Measurements from ENCODE around the gene DGKB.
"Not testable (repeated sequence)": the region's sequence is repeated elsewhere in the genome, so short reads cannot be mapped to it uniquely, and the experiment has no call there.

The DGKB gene

DNA sequence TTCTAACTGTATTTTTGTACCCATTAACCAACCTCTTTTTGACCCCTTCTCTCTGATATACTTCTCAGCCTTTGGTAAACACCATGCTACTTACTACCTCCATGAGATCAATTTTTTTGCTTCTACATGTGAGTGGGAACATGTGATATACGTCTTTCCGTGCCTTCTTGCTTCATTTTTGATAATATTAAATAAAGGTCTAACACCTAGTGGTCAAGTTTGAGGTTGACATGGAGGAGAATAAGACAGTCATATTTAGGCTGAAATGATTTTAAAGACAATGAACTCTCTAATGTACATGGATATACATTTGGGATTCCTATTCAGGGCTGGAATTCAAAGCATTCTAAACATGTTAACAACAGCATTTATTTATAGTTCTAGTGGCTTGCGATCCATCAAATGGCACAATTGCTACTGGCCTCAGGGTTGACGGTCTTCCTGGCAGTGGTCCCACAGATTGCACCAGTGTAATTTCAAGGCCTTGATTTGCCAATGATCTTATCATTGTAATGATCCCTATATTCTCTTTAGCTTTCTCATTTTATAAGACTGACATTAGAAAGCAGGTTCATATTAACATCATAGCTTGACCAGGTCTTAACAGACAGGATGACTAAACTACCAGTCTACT lies 597.2 kb downstream of the DGKB start:
- DNase-seq (ENCODE audit: low read depth in 2 of 3, low spot score in 2 of 3): no peak

DNA sequence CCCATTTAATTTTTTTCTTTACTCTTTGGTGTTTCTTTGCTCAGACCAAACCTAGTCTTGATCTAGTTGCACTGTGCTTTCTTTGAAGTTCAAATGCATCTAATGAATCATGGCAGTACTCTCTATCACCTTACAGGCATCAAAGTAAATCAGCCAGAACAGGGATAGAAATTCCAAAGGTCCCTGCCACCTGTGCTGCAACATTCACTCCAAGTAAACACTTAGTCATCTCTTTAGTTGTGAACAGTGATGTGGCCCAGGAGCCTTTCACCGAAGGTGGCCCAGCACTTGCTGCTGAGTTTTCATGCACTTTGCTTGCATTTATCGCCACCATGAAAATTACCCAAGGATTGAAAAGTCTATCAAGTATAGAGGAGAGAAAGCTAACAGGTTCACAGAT lies 599.0 kb downstream of the DGKB start:
- no peak for DNase-seq (ENCODE audit: low read depth in 2 of 3, low spot score in 2 of 3)

DNA sequence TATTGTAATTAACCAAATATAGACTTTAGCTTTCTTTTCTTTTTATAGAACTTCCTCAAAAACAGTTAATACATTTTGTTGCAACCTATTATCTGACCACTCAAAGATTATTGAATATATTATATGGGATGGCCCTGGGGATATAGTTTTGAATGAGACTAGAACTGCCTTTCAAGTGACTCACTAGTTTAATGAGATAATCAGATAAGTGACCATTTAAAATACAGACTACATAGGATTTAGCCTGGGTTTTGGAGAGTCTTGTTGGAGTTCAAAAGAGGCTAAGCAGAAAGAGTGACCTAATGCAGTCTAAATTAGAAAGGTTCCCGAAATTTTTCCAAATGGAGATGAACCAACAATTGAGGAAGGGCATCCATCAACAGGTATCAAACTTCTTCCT lies 607.9 kb downstream of the DGKB start:
- DNase-seq (ENCODE audit: low read depth in 2 of 3, low spot score in 2 of 3): no peak

DNA sequence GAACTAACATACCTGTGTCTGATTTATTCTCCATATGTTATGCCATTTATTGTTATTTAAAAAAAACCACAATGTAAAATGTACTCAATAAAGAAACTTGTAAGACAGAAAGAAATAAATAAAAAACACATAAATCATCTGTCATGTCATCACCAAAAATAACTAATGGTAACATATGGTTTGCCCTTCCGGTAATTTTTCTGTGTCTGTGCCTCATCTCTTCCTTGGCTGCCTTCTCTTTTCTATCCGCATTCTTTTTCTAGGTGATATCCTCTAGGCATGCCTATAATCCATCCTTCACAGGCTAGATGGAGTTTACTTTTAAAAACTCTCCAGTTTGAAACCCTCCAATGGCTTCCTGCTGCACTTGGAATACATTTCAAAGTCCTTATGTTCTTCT lies 609.1 kb downstream of the DGKB start:
- no peak for DNase-seq (ENCODE audit: low read depth in 2 of 3, low spot score in 2 of 3)

DNA sequence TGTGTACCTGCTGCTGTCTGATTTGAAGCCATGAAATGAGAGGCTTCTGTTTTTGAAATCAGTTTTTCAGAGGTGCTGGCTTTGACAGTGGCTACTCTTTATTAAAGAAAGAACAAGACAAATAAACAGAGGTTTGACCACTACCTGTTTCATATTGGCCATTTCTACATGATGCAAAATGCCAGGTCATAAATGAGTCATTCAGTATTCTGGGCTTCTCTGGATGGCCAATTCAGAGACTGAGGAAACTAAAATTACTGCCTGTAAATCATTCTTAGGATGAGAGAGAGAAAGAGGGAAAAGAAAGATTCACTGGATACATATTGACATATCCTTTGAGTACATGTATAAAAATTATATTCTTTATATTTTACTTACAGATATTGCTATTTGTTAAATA lies 609.8 kb downstream of the DGKB start:
- no peak for DNase-seq (ENCODE audit: low read depth in 2 of 3, low spot score in 2 of 3)

DNA sequence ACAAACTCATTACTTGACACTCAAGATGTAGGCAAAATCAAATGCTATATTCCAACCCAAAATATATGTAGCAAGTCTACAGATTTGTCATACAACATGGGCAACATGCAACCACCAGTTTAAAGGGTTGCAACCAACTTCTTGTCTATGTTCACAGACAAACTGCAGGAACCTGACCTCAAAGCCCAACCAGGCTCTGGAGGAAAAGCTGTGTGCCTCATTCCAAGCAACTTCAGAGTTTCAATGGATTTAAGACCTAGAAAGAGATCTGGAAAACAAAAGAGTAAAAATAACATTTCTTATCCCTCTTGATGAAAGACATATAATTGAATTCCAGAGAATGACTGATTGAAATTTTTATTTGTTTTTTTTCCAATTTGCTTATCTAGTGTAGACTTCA lies 612.6 kb downstream of the DGKB start:
- no peak for DNase-seq (ENCODE audit: low read depth in 2 of 3, low spot score in 2 of 3)

DNA sequence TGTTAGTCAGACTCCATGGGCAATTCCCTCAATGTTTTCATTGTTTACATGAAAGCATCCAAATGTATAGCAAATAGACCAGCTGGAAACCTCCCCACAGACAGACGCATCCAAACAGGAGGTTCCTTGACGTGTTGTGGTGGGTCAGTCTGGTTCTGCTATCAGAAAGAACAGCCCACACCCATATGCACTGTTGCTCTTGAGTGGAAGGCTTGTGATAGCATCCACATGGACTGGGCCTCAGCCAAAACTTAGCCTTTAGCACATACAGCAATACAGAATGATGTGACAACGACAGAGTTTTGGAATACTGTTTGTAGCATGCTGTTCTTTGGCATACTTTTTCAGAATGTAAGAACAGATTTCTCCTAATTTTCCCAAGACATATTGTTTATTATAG lies 613.9 kb downstream of the DGKB start:
- no peak for DNase-seq (ENCODE audit: low read depth in 2 of 3, low spot score in 2 of 3)

DNA sequence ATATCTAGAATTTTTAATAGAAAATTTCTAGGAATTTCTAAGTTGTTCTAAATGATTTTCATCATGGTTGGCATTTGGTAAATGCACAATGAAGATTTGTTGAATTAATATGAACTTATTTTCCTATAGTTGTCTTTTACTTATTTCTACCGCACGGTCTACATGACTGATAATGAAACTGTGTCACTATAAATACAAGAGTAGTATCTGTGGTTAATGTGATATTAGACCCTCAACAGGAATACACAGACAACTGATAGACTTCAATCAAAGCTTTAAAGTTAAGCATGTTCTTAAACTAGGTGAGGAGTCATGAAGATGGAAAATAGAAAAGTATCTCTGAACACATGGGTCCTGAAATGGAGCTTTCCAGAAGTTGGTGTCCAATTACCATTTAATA lies 615.2 kb downstream of the DGKB start:
- DNase-seq (ENCODE audit: low read depth in 2 of 3, low spot score in 2 of 3): no peak

DNA sequence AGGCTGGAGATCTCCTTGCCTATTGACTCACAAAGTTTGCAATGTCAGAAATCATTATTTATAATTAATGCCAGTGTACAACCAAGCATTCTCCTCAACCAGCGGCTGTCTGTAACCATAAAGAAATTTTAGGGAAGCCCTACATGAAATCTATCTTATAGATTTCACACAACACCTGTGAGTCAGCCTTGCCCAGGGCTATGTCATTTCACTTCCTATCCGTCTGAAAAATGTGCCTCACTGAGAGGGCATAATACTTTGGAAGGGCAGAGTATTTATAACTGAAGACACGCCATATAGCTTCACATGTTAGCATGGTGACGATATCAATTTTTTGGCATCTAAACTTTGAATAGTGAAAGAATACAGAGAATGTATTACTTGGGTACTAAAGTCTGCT lies 616.5 kb downstream of the DGKB start:
- DNase-seq (ENCODE audit: low read depth in 2 of 3, low spot score in 2 of 3): no peak

DNA sequence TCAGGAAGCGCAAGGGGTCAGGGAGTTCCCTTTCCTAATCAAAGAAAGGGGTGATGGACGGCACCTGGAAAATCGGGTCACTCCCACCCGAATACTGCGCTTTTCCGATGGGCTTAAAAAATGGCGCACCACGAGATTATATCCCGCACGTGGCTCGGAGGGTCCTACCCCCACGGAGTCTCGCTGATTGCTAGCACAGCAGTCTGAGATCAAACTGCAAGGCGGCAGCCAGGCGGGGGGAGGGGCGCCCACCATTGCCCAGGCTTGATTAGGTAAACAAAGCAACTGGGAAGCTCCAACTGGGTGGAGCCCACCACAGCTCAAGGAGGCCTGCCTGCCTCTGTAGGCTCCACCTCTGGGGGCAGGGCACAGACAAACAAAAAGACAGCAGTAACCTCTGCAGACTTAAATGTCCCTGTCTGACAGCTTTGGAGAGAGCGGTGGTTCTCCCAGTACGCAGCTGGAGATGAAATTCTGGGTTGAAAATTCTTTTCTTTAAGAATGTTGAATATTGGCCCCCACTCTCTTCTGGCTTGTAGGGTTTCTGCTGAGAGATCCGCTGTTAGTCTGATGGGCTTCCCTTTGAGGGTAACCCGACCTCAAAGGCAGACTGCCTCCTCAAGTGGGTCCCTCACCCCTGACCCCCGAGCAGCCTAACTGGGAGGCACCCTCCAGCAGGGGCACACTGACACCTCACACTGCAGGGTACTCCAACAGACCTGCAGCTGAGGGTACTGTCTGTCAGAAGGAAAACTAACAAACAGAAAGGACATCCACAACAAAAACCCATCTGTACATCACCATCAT lies 623.3 kb downstream of the DGKB start:
- not testable (repeated sequence) for DNase-seq (ENCODE audit: low read depth in 2 of 3, low spot score in 2 of 3)

DNA sequence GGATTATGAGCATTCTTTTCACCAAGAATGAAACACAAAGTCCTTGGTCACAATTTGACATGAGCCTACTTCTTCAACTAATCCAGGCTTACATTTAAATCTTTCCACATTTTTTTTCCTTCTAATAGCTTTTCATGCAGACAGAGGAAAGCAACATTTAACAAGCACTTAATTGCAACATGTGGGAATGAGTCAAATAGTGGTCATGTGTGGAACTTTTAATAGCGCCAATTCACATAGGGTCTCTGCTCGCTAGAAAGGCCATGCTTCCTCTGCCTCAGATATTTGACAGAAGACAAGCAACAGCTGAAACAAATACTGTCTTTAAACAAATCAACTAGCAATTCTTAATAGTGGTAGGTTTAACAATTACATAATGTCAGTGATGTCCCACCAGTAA lies 627.2 kb downstream of the DGKB start:
- no peak for DNase-seq (ENCODE audit: low read depth in 2 of 3, low spot score in 2 of 3)

DNA sequence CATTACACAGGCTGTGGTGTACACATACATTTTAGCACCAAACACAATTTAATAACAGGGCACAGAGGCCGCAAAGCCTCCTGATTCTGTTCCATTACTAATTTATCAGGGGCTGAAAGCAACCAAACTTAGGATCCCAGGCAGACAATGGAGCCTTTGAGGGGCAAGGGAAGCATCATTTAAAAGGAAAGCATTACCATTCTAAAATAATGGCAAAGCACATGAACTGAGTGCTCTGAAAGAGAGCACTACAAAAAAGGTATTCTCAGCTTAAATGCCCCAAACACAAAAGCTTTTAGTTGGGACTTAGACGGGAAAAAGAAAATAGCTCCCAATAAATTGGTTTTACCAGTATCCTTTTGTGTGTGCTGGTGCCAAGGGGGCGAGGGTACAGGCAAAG lies 631.1 kb downstream of the DGKB start:
- no peak for DNase-seq (ENCODE audit: low read depth in 2 of 3, low spot score in 2 of 3)

DNA sequence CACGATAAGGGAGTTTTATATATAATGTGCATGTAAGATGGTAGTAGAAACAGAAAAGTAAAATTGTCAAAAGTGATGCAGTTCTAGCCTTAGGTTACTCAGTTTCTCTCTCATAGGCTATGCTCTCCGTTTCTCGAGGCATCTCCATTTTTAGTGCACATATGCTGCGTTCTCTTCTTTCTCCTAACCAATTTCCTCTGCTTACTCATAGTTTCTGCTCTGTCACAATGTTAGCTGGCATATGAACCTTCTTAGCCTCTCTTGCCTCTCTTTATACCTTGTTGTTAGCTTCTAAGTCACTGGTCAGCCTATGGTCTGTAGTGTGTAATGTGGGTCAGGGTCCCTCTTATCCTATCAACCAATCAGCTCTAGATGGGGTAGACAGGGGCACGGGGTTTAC lies 632.5 kb downstream of the DGKB start:
- DNase-seq (ENCODE audit: low read depth in 2 of 3, low spot score in 2 of 3): no peak

DNA sequence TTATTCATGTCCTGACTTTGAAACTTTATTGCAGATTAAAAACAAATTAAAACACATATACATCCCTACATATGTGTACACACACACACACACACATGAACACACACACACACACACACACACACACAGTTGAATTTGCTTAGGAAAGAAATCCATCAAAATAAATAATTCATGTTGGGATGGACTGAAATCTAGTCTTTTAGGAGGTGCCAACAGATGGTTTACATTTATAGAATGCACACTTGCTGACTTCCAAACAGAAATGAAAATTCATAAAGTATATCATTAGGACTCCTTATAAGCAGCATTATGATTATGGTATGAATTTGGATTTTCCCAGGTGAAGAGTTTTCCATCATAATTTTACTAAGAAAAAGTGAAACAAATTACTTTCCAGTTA lies 642.5 kb downstream of the DGKB start:
- no peak for DNase-seq (ENCODE audit: low read depth in 2 of 3, low spot score in 2 of 3)

DNA sequence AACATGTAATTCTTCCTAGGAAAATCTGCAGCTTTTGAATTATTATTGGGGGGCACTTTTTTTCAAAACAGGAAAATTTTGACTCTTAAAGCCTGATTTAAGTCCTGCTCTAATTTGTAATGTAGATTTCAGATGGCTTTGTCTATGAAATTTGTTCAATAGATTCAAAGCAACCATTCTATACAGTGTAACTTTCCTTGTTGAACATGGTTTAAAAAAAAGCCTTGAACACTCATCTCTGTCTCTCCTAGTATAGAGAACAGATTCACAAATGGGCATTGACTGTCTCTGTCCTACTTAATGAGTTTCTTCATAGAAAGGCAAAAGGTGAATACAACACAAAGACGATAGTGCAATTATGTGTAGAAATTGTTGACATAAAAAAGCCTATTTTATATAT lies 643.7 kb downstream of the DGKB start:
- no peak for DNase-seq (ENCODE audit: low read depth in 2 of 3, low spot score in 2 of 3)

DNA sequence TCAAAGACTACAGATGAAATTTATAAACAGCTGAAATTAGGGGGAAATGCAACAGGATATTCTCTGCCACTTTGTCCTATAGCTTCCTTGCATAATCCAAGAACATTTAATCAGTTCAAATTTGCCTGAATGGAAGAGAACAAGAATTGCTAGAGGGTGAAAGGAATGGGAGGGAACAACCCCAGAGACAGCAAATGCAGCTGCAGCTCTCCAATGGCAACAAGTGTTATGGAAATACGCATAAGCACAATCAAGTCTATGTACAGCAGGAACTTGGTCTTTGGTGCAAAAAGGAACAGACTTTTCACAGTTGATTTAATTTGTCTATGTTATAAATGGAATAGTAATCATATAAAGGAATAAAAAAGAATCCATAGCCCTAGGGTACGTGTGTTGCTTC lies 644.1 kb downstream of the DGKB start:
- no peak for DNase-seq (ENCODE audit: low read depth in 2 of 3, low spot score in 2 of 3)

DNA sequence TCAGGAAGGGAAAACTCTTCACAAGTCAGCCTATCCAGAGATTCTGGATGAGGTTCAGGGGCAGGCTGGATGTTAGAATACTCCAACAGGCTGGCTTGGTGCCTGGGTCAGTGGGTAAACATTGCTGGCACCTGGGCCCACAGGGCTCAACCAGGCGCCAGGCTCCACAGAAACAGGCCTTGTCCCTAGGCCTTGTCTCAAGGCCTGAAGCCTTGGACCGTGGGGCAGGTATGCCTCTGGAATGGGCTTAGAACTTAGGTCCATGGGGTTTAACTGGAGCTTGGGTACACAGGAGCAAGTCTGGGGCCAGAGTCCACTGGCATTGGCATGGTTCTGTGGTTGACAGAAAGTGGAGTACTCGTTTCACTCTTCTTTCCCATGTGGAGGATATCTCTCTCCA lies 650.1 kb downstream of the DGKB start:
- no peak for DNase-seq (ENCODE audit: low read depth in 2 of 3, low spot score in 2 of 3)

DNA sequence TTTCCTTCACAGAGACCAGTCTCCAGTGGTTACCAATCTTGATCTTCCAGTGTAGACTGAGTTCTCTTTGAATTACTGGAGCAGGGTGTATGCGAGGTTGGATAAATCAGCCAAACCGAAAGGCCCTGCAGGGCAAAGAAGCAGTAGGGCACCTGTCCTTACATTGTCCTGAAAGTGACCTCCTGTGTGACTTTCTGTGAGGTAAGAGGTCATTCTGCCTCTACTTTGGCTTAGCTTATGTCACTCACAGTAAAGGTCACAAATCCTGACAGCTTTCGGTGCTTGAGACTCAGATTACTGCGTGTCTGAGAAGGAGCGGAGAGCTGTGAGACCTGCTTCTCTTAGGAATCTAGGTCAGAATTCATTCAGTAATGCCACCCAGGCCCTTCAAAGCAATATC lies 660.4 kb downstream of the DGKB start:
- DNase-seq (ENCODE audit: low read depth in 2 of 3, low spot score in 2 of 3): no peak

DNA sequence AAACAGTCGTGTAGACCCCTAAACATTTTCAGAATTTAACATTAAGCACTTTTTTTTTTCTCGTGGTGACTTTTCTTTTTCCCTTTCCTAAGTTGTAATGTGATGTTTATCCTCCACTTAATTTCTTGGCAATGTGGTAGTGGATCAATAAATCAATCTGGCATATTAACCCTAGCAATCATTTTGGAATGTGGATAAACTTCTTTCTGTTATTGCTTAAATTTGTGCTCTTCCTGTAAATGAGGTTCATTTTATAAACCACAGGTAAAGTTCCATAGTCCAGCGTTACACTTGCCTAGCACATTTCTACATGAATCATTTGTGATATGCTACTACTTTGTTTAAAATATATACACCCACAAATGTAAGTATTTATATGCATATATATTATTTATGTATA lies 665.7 kb downstream of the DGKB start:
- DNase-seq (ENCODE audit: low read depth in 2 of 3, low spot score in 2 of 3): no peak

DNA sequence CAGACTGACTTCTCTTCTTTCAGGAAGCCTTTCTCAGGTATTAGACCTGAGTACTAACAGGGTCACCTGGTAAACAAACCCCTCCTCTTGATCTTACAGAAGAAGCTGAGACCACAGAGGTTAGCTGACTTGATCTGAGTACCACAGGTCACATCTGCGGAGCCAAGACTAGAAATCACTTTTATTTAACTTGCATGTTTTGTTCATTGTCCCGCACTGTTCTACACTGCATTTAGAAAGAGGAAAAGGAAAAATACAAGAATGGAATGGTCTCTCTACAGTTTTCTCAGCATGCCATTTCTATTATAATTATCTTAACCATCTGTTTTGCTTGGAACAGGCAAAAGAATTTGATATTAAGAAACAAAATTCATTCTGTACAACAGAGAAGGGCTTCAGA lies 667.5 kb downstream of the DGKB start:
- DNase-seq (ENCODE audit: low read depth in 2 of 3, low spot score in 2 of 3): no peak

DNA sequence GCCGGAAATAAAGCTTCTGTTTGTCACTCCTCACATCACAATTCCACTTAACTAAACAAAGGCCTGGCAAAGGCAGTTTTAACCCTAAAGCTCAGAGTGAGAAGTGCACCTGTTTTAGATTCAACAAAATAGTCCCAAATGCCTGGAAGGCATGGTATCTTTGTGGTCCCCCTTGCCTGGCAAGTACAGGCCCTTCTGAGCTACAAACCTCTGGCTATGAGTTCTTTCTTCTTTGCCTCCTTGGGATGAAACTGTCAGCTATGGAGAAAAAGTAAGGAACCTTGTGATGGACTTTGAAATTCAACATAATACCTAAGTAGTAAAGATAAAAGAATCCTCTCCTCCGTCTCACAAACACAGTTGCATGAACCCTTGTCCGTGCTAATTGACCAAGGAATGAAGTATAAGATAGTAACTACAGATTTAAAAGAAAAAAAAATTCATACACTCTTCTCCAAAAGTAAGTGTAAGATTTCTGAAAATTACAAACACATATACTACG lies 668.6 kb downstream of the DGKB start:
- no peak for DNase-seq (ENCODE audit: low read depth in 2 of 3, low spot score in 2 of 3)

DNA sequence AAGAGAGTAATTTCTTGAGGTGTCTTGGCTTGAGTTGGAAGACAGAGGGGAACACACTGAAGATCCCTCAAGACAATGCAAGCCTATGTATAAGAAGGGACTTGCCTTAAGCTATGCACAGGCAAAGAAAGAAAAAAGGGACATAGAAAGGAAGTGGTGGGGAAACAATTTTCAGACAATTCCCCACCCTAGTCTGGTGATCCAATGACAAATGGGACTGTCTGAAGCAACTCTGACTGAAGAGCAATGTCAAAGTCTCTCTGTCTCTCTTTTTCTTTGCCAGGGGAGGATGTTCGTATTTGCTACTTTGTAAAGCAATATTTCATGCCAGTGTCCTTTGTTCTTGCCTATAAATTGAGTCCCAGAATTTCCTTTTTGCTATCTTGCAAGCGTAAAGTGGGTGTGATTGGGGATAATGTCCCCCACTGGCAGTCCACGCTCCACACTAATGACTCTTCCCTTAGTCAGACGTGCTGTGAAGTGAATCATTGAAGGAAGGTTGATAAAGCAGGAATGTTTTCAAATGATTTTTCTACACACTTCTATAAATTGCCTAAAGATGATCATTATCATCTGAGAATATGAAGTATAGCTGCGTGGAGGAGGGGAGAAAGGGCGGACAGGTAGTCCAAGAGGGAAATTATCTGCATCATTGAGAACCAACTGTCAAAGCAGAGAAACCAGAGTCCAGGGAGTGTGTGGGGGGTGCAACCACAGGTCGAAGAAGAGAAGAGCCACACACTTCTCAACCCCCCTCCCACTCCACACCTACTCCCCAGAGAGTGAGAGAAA lies 669.3 kb downstream of the DGKB start:
- DNase-seq (ENCODE audit: low read depth in 2 of 3, low spot score in 2 of 3): no peak
